Activated effector memory CD4-positive, alpha-beta T cell treated with anti-CD3 and anti-CD28 coated beads, Interleukin-2, amount 50 U/mL, for 16 hours (primary cell): ENCODE results near the gene KLHDC8B.
"Not testable (repeated sequence)": the region's sequence is repeated elsewhere in the genome, so short reads cannot be mapped to it uniquely, and the experiment has no call there.

Source experiments
- DNase-seq: peaks from one replicate; pipeline ENCODE4 v3.0.0-alpha.2; 2020

KLHDC8B gene

GRCh38 chr3:49198161-49198560, 26.8 kb downstream of the KLHDC8B start:
- DNase-seq: no peak

GRCh38 chr3:49198611-49199230, 27.3 kb downstream of the KLHDC8B start:
- DNase-seq: peak; percentile 36

GRCh38 chr3:49199239-49199899, 28.0 kb downstream of the KLHDC8B start:
- no peak for DNase-seq

GRCh38 chr3:49199900-49200281, 28.5 kb downstream of the KLHDC8B start:
- DNase-seq: no peak

- DNase-seq: no peak
Observed at GRCh38 chr3:49213541-49213943, 42.1 kb downstream of the KLHDC8B start.

- DNase-seq: no peak
Observed at GRCh38 chr3:49213998-49214397, 42.6 kb downstream of the KLHDC8B start.

- DNase-seq: not testable (repeated sequence)
Observed at GRCh38 chr3:49216687-49217086, 45.3 kb downstream of the KLHDC8B start.

GRCh38 chr3:49217108-49217507, 45.7 kb downstream of the KLHDC8B start:
- DNase-seq: not testable (repeated sequence)

- no peak for DNase-seq
Observed at GRCh38 chr3:49217688-49218470, 46.5 kb downstream of the KLHDC8B start.

GRCh38 chr3:49218471-49218989, 47.1 kb downstream of the KLHDC8B start:
- DNase-seq: not testable (repeated sequence)

- no peak for DNase-seq
Observed at GRCh38 chr3:49219132-49219531, 47.7 kb downstream of the KLHDC8B start.

GRCh38 chr3:49220985-49221563, 49.7 kb downstream of the KLHDC8B start:
- not testable (repeated sequence) for DNase-seq

GRCh38 chr3:49222002-49222401, 50.6 kb downstream of the KLHDC8B start:
- DNase-seq: no peak
